Fibroblast of lung (primary cell): ENCODE results near the gene FSIP1. TPM values are rescaled to one million over a fixed set of nuclear protein-coding genes. Genes with fewer than 3 reads are reported as not detected.
A peak's percentile ranks its signal among the peaks of the same experiment; 100 is the strongest.

Experiments
- DNase-seq, 2 donors: peaks; one replicate each; pipeline versions ENCODE4 v3.0.0 to v3.0.0-alpha.2; 2010; ENCODE audit warnings: low read depth in 2 of 2
- H2AFZ ChIP-seq: 2 replicates; pipeline ENCODE4 v1.5.1; 2012; ENCODE audit warnings: low read length, control low read depth, inconsistent platforms
- H3K27ac ChIP-seq: 2 replicates; pipeline ENCODE4 v1.5.1; 2011; ENCODE audit warnings: low read length, control low read depth; ENCODE audit not compliant: insufficient read depth
- H3K27me3 ChIP-seq: 2 replicates; pipeline ENCODE4 v1.5.1; 2011; ENCODE audit warnings: mild to moderate bottlenecking, low read length; ENCODE audit not compliant: control insufficient read depth, insufficient read depth
- H3K36me3 ChIP-seq: 2 replicates; pipeline ENCODE4 v1.5.1; 2011; ENCODE audit warnings: low read length; ENCODE audit not compliant: control insufficient read depth, insufficient read depth
- H3K4me1 ChIP-seq: 2 replicates; pipeline ENCODE4 v1.5.1; 2011; ENCODE audit warnings: low read length; ENCODE audit not compliant: control insufficient read depth, insufficient read depth; ENCODE audit errors: extremely low read depth
- H3K4me2 ChIP-seq: 2 replicates; pipeline ENCODE4 v1.5.1; 2011; ENCODE audit warnings: low read length, control low read depth; ENCODE audit not compliant: insufficient read depth; ENCODE audit errors: extremely low read depth
- H3K4me3 ChIP-seq, 4 experiments: fragments of 200-600 bp in 1 of 4; sonication (generic) in 1 of 4; replicated peaks in 1 of 4; 2 replicates each; pipeline ENCODE4 v1.5.1; 2011 to 2016; ENCODE audit warnings: low read length in 4 of 4, low read depth in 3 of 4, mild to moderate bottlenecking in 3 of 4, control low read depth in 2 of 4, inconsistent platforms in 1 of 4, mixed read lengths in 1 of 4; ENCODE audit not compliant: insufficient read depth in 1 of 4; ENCODE audit errors: control extremely low read depth in 1 of 4
- H3K79me2 ChIP-seq: 2 replicates; pipeline ENCODE4 v1.5.1; 2012; ENCODE audit warnings: mild to moderate bottlenecking, low read length, inconsistent platforms; ENCODE audit not compliant: control insufficient read depth, insufficient read depth
- H3K9ac ChIP-seq: 2 replicates; pipeline ENCODE4 v1.5.1; 2011; ENCODE audit warnings: mild to moderate bottlenecking, low read length, control low read depth; ENCODE audit not compliant: insufficient read depth
- H3K9me3 ChIP-seq: 2 replicates; pipeline ENCODE4 v1.5.1; 2012; ENCODE audit warnings: low read depth, low read length; ENCODE audit not compliant: control insufficient read depth, insufficient read depth
- H4K20me1 ChIP-seq: 2 replicates; pipeline ENCODE4 v1.5.1; 2011; ENCODE audit warnings: low read length; ENCODE audit not compliant: control insufficient read depth, insufficient read depth; ENCODE audit errors: extremely low read depth
- EZH2 ChIP-seq: IDR thresholded peaks from 2 replicates; pipeline ENCODE4 v1.5.1; 2012; ENCODE audit warnings: low read length, control low read depth, mild to moderate bottlenecking; ENCODE audit errors: missing control alignments
- polyA plus RNA-seq, 2 donors: library from polyadenylated mRNA; depleted of rRNA in 1 of 2; stranded (reverse) in 1 of 2; unstranded in 1 of 2; fragments of >200 nt; gene quantifications; 2 replicates each; pipeline ENCODE4 v1.2.1, GENCODE V29; 2011 to 2012; ENCODE audit warnings: missing spikeins in 1 of 2
- total RNA-seq: library from RNA; depleted of rRNA; stranded (reverse); fragments of >200 nt; gene quantifications from 2 replicates; pipeline ENCODE4 v1.2.1, GENCODE V29; 2014
- TF ChIP-seq, protein P1 (sequence below), 2 donors: IDR thresholded peaks in 1 of 2; conservative IDR thresholded peaks in 1 of 2; 1 replicate in 1 of 2; 2 replicates in 1 of 2; pipeline ENCODE4 v1.5.1; 2011 to 2012; ENCODE audit warnings: low read length in 2 of 2, control low read depth in 1 of 2, inconsistent platforms in 1 of 2, low read depth in 1 of 2, mild to moderate bottlenecking in 1 of 2

The FSIP1 gene
- total and polyA plus RNA-seq, 2 donors (not counting 1 experiment from before 2014, with no cell fraction given), result 0.50 to 5.1 TPM

DNA sequence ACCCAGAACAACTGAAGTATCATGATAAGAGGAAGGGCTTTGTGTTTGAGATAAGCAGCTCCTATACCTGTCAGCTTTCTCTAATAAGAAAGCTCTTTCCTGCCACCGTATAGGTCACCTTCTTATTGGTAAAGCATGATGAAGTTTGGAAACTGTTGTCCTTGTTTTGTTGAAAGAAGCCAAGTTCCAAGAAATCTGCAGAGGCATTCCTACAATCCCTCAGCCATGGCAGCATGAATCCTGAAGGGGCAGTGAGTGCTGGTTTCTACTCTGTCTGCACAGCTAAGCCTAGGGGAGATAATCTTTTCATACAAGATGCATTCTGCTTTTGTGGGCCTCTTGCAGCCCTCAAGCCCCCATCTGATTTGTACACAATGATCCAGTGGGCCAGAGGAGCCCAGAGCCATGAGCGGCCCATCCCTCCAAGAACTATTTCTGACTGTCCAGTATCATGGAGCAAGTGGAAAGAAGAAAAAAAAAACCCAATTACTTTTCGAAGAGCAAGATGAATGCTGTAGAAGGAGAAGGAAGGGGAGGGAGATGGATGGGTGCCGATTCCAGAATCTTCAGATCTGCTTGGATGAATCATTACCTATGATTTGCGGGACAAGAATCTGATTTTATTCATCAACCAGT lies 203.7 kb downstream of the FSIP1 start:
- no peak for TF ChIP-seq EZH2
- TF ChIP-seq, protein P1, sequence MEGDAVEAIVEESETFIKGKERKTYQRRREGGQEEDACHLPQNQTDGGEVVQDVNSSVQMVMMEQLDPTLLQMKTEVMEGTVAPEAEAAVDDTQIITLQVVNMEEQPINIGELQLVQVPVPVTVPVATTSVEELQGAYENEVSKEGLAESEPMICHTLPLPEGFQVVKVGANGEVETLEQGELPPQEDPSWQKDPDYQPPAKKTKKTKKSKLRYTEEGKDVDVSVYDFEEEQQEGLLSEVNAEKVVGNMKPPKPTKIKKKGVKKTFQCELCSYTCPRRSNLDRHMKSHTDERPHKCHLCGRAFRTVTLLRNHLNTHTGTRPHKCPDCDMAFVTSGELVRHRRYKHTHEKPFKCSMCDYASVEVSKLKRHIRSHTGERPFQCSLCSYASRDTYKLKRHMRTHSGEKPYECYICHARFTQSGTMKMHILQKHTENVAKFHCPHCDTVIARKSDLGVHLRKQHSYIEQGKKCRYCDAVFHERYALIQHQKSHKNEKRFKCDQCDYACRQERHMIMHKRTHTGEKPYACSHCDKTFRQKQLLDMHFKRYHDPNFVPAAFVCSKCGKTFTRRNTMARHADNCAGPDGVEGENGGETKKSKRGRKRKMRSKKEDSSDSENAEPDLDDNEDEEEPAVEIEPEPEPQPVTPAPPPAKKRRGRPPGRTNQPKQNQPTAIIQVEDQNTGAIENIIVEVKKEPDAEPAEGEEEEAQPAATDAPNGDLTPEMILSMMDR (conservative IDR thresholded peaks at IDR 0.05 in 1 of 2, IDR thresholded peaks at IDR 0.05 in 1 of 2; ENCODE audit: low read depth in 1 of 2, low read length in 2 of 2), result peak; percentile 28 to 32
- Histone ChIP-seq H3K27me3 (no peaks in the 10 kb centered on the region), H3K36me3 (peaks cover 15% of the 10 kb centered on the region), H3K9ac (peak overlapping the region; percentile 94), H3K4me1 (peaks cover 11% of the 10 kb centered on the region), H3K27ac (peak overlapping the region; percentile 97), H3K79me2 (peaks cover 30% of the 10 kb centered on the region), H2AFZ (no peak overlapping the region), H4K20me1 (peaks cover 7% of the 10 kb centered on the region), H3K4me3 (peak overlapping the region in 3 of 4 experiments; percentile 51 to 96 (median 78)), H3K9me3 (no peaks in the 10 kb centered on the region), H3K4me2 (peak overlapping the region; percentile 98)
- DNase-seq, result peak in 1 of 2 donors; percentile 31

DNA sequence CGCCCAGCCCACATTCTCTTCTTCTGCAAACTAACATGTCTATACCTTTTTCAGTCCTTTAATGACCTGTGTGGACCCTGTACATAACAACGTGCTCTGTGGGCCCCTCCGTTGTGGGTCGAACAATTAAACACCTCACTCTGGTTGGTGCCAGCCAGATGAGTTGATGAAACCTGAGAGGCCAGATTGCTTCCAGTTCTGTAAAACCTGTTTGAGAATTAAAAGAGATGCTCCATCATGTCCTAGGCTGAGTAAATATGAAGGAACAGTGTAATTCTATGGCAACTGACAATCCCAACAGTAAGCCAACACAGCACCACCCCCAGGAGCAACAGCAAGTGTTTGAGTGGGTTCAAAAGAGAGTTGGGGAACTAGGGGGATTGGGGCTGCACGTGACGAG lies 207.5 kb downstream of the FSIP1 start:
- H3K4me1 ChIP-seq, result peaks cover 11% of the 10 kb centered on the region
- TF ChIP-seq, protein P1 (conservative IDR thresholded peaks at IDR 0.05 in 1 of 2, IDR thresholded peaks at IDR 0.05 in 1 of 2; ENCODE audit: low read depth in 1 of 2, low read length in 2 of 2), result no peak
- TF ChIP-seq EZH2, result no peak
- no peak overlapping the region for H3K9ac ChIP-seq
- no peaks in the 10 kb centered on the region for H3K9me3 ChIP-seq
- H3K27ac ChIP-seq, result no peak overlapping the region
- no peaks in the 10 kb centered on the region for H4K20me1 ChIP-seq
- H3K4me3 ChIP-seq, result no peak overlapping the region
- H3K36me3 ChIP-seq, result no peaks in the 10 kb centered on the region
- H2AFZ ChIP-seq, result no peak overlapping the region
- H3K4me2 ChIP-seq, result no peak overlapping the region
- DNase-seq, result no peak
- no peaks in the 10 kb centered on the region for H3K27me3 ChIP-seq
- H3K79me2 ChIP-seq, result no peaks in the 10 kb centered on the region

DNA sequence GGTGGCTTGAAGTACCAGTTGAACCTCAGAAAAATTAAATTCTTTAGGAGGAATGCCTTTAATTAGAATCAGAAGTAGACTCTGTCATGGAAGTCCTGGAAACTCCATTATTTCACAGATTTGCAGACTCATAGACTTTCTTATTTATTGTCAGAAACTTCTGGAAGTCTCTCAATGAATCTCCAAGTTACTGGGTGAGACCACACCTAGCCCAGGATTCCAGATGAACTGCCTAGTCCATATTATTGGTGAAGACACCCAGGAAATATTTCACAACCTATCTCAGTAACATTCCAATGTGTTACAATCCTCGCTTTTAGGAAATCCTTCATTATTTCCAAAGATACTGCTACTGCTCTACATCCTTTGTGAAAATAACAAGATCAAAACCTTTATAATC lies 208.2 kb downstream of the FSIP1 start:
- Histone ChIP-seq H2AFZ (no peak overlapping the region), H3K4me3 (no peak overlapping the region), H4K20me1 (no peaks in the 10 kb centered on the region), H3K27me3 (no peaks in the 10 kb centered on the region), H3K4me1 (peaks cover 11% of the 10 kb centered on the region), H3K36me3 (no peaks in the 10 kb centered on the region), H3K9ac (no peak overlapping the region), H3K27ac (no peak overlapping the region), H3K79me2 (no peaks in the 10 kb centered on the region), H3K9me3 (no peaks in the 10 kb centered on the region), H3K4me2 (no peak overlapping the region)
- no peak for TF ChIP-seq EZH2
- TF ChIP-seq, protein P1 (conservative IDR thresholded peaks at IDR 0.05 in 1 of 2, IDR thresholded peaks at IDR 0.05 in 1 of 2; ENCODE audit: low read depth in 1 of 2, low read length in 2 of 2), result no peak
- DNase-seq, result no peak
